ENCODE measurements around the gene XRCC1. TPM values are rescaled to one million over a fixed set of nuclear protein-coding genes. Genes with fewer than 3 reads are reported as not detected.

XRCC1 gene
- total RNA-seq, 1 experiment from 2014 or later = 45.1 TPM

- TF ChIP-seq CTCF (conservative IDR thresholded peaks at IDR 0.05) = no peak
- no peak for TF ChIP-seq EZH2 (IDR thresholded peaks at IDR 0.05; ENCODE audit: low read depth)
- H3K4me3 ChIP-seq = no peak overlapping the region
- peaks cover 65% of the 10 kb centered on the region for H3F3A ChIP-seq (ENCODE audit: insufficient read depth, low read depth)
- 0 out of 2 replicates have a peak, but pooled peaks cover 2% of the 10 kb centered on the region for H3K36me3 ChIP-seq (ENCODE audit: low read depth)
- no peaks in the 10 kb centered on the region for H3K27me3 ChIP-seq (ENCODE audit: insufficient read depth, low read depth)
- H3K27ac ChIP-seq = no peak overlapping the region
- no peak for DNase-seq
- H3K9me2 ChIP-seq (ENCODE audit: insufficient read depth) = no peaks in the 10 kb centered on the region
- peaks cover 57% of the 10 kb centered on the region for H3K4me1 ChIP-seq (replicated peaks; ENCODE audit: insufficient read depth)
- intact Hi-C loops (cut with micrococcal nuclease; ENCODE audit: unreplicated experiment) = loop anchor here (5.0 kb wide), 1 partner anchor 49 kb away; the partner anchor contains the start of genes PINLYP and XRCC1
- ChIA-PET CTCF (interaction anchor here (0.6 to 0.7 kb wide), 4 partner anchors 9 to 123 kb away, joined by 3 to 9 read pairs (median 4); no protein-coding TSS in a partner anchor), POLR2A (ENCODE audit: unreplicated experiment) (interaction anchor here (0.6 kb wide), 3 partner anchors 9 to 219 kb away, joined by 3 to 6 read pairs (median 4); partner anchors contain the start of gene IRGQ)
- no peaks in the 10 kb centered on the region for H3K9me3 ChIP-seq (ENCODE audit: insufficient read depth, low read depth)
- peak overlapping the region; percentile 87; the same call in 1 of the 2 replicates for H3K4me2 ChIP-seq
- H3K79me2 ChIP-seq (ENCODE audit: low read depth) = peaks cover 38% of the 10 kb centered on the region
- no TSS peak for BruUV-seq (replicated peaks)
- no peaks in the 10 kb centered on the region for H4K20me1 ChIP-seq (ENCODE audit: insufficient read depth)
- no peak overlapping the region for H2AFZ ChIP-seq
These were observed 47.3 kb downstream of the XRCC1 start for GRCh38 chr19:43527860-43528622.

- Histone ChIP-seq H3K9me3 (ENCODE audit: insufficient read depth, low read depth) (no peaks in the 10 kb centered on the region), H3K79me2 (ENCODE audit: low read depth) (peaks cover 45% of the 10 kb centered on the region), H3K4me2 (peak within 1 kb of the TSS; percentile 87), H3F3A (ENCODE audit: insufficient read depth, low read depth) (peaks cover 56% of the 10 kb centered on the region), H3K27me3 (ENCODE audit: insufficient read depth, low read depth) (no peaks in the 10 kb centered on the region), H2AFZ (peak within 1 kb of the TSS; percentile 93), H3K36me3 (ENCODE audit: low read depth) (0 out of 2 replicates have a peak, but pooled peaks cover 7% of the 10 kb centered on the region), H3K9me2 (ENCODE audit: insufficient read depth) (no peaks in the 10 kb centered on the region), H3K4me3 (peak within 1 kb of the TSS; percentile 97), H4K20me1 (ENCODE audit: insufficient read depth) (no peaks in the 10 kb centered on the region), H3K27ac (peak within 1 kb of the TSS; percentile 46), H3K4me1 (replicated peaks; ENCODE audit: insufficient read depth) (peaks cover 59% of the 10 kb centered on the region)
- no TSS peak for BruUV-seq (replicated peaks)
- ChIA-PET POLR2A (ENCODE audit: unreplicated experiment) (interaction anchor here (0.6 kb wide), 1 partner anchor 218 kb away, joined by 3 read pairs; no protein-coding TSS in a partner anchor), CTCF (interaction anchor here (0.6 to 0.7 kb wide), 3 partner anchors 25 to 123 kb away, joined by 3 to 9 read pairs (median 4); no protein-coding TSS in a partner anchor)
- TF ChIP-seq CTCF (conservative IDR thresholded peaks at IDR 0.05) (no peak), EZH2 (IDR thresholded peaks at IDR 0.05; ENCODE audit: low read depth) (no peak)
- DNase-seq = peak; percentile 37 to 81
- intact Hi-C loops (cut with micrococcal nuclease; ENCODE audit: unreplicated experiment) = loop anchor here (5.0 kb wide), 1 partner anchor 50 kb away; the partner anchor contains the start of genes PINLYP and XRCC1
These were observed 48.2 kb downstream of the XRCC1 start, which contains the start of gene ETHE1 for GRCh38 chr19:43526884-43527859. ETHE1 (minus strand) TSS chr19:43527201; CDS start chr19:43527177, 24 bp downstream.
